ENCODE results near the gene RCBTB1. TPM values are rescaled to one million over a fixed set of nuclear protein-coding genes. Genes with fewer than 3 reads are reported as not detected.

Gene RCBTB1
- total RNA-seq, 1 donor from 2014 or later, result 20.6 TPM

DNA sequence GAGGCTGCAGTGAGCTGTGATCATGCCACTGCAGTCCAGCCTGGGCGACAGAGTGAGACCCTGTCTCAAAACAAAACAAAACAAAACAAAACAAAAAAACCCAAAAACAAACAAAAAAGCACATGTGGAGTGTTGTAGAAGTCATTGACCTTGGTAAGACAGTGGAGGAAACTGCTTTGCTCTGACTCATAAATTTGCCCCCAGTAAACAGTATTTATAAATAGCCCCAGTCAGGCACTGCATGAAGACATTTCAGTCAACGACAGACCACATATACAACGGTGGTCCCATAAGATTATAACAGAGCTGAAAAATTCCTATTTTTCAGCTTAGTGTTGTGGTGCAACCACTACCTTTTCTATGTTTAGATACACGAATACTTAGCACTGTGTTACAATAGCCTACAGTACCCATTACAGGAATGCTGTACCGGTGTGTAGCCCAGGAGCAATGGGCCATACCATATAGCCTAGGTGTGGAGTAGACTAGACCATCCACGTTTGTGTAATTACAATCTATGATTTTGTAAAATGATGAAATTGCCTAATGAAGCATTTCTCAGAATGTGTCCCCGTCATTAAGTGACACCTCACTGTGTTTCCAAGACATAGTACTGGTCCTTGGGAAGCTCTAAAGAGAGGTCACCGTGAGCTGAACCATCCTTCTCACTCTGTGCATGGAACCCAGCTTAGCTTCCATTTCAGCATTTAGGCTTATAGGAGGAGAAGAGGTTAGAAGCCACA, 44.0 kb upstream of the RCBTB1 start:
- H3K36me3 Mint-ChIP-seq (ENCODE audit: low read depth), result no peaks in the 10 kb centered on the region
- no peak for TF ChIP-seq CTCF (IDR thresholded peaks at IDR 0.05)
- no peaks in the 10 kb centered on the region for H3K4me1 Mint-ChIP-seq (ENCODE audit: low read depth)
- no peak for DNase-seq (ENCODE audit: low spot score)
- H3K9me3 Mint-ChIP-seq (ENCODE audit: low read depth), result no peaks in the 10 kb centered on the region
- H3K27ac Mint-ChIP-seq (ENCODE audit: unreplicated experiment), result no peak overlapping the region
- no peak overlapping the region for H3K4me3 Mint-ChIP-seq (ENCODE audit: unreplicated experiment)
- H3K27me3 Mint-ChIP-seq (ENCODE audit: low read depth), result no peaks in the 10 kb centered on the region

- no peaks in the 10 kb centered on the region for H3K9me3 Mint-ChIP-seq (ENCODE audit: low read depth)
- no peak within 1 kb of the TSS for H3K27ac Mint-ChIP-seq (ENCODE audit: unreplicated experiment)
- H3K27me3 Mint-ChIP-seq (ENCODE audit: low read depth), result no peaks in the 10 kb centered on the region
- H3K4me1 Mint-ChIP-seq (ENCODE audit: low read depth), result no peaks in the 10 kb centered on the region
- TF ChIP-seq CTCF (IDR thresholded peaks at IDR 0.05), result no peak
- H3K36me3 Mint-ChIP-seq (ENCODE audit: low read depth), result no peaks in the 10 kb centered on the region
- no peak for DNase-seq (ENCODE audit: low spot score)
- no peak within 1 kb of the TSS for H3K4me3 Mint-ChIP-seq (ENCODE audit: unreplicated experiment)
These were observed 42.7 kb upstream of the RCBTB1 start, which contains the start of gene ARL11 for GRCh38 chr13:49627831-49628652. ARL11 (plus strand) TSS chr13:49628507; CDS start chr13:49630448, 1,941 bp downstream.

GRCh38 chr13:49625392-49626079, 40.2 kb upstream of the RCBTB1 start:
- Mint-ChIP-seq H3K4me1 (ENCODE audit: low read depth) (no peaks in the 10 kb centered on the region), H3K4me3 (ENCODE audit: unreplicated experiment) (no peak overlapping the region), H3K36me3 (ENCODE audit: low read depth) (no peaks in the 10 kb centered on the region), H3K27ac (ENCODE audit: unreplicated experiment) (no peak overlapping the region), H3K27me3 (ENCODE audit: low read depth) (no peaks in the 10 kb centered on the region), H3K9me3 (ENCODE audit: low read depth) (no peaks in the 10 kb centered on the region)
- no peak for TF ChIP-seq CTCF (IDR thresholded peaks at IDR 0.05)
- DNase-seq (ENCODE audit: low spot score), result no peak

DNA sequence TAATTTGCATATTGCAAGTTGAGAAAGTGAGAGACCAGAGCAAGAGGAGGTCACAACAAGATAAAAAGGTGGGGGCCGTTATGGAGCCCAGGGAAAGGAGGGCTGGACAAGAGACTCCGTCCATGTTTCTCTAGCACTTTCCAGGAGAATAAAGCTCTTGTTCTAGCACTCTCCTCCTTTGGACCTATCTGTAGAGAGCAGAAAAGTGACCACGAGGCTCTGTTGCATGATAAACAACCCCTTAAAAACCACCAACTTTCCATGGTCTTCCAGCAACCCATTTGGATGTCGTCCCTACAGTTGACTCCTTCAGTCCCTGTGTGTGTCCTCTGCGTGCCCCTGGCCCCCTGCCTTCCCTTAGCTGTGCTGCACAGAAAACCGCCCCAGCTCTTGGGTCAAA, 38.9 kb upstream of the RCBTB1 start:
- no peak for DNase-seq (ENCODE audit: low spot score)
- Mint-ChIP-seq H3K9me3 (ENCODE audit: low read depth) (no peaks in the 10 kb centered on the region), H3K36me3 (ENCODE audit: low read depth) (no peaks in the 10 kb centered on the region), H3K4me1 (ENCODE audit: low read depth) (no peaks in the 10 kb centered on the region), H3K4me3 (ENCODE audit: unreplicated experiment) (no peak overlapping the region), H3K27me3 (ENCODE audit: low read depth) (no peaks in the 10 kb centered on the region), H3K27ac (ENCODE audit: unreplicated experiment) (no peak overlapping the region)
- no peak for TF ChIP-seq CTCF (IDR thresholded peaks at IDR 0.05)
